ENCODE results near the gene FGD6. TPM values are rescaled to one million over a fixed set of nuclear protein-coding genes. Genes with fewer than 3 reads are reported as not detected.

FGD6 gene
- total RNA-seq, 2 donors from 2014 or later = 9.8 to 21.8 TPM

DNA sequence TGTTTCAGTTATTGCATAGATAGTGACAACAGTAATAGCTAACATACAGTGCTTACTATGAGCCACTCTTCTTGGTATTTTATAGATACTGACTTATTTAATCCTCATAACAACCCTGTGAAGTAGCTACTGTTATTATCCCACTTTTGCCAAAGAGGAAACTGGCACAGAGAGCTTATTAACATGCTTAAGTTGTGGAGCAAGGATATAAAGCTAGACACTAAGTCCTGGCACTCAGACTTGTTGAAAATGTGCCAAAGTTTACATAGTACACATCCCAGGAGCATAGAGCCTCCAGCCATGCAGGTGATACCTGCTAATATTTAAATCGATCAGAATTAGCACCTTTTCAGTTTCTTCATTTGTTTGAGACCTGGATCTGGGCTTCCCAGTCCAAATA is 42.1 kb upstream of the FGD6 start:
- Histone ChIP-seq H3K4me3 (no peak overlapping the region), H3K27ac (no peak overlapping the region), H3K9ac (ENCODE audit: low read depth in 2 of 2, low read length in 2 of 2) (no peak overlapping the region), H3K36me3 (no peaks in the 10 kb centered on the region), H3K27me3 (no peaks in the 10 kb centered on the region), H3K4me1 (no peaks in the 10 kb centered on the region), H3K9me3 (no peaks in the 10 kb centered on the region)
- no peak for DNase-seq
- intact Hi-C loops (cut with DNase I) = no loop called here
- TF ChIP-seq, protein P1, sequence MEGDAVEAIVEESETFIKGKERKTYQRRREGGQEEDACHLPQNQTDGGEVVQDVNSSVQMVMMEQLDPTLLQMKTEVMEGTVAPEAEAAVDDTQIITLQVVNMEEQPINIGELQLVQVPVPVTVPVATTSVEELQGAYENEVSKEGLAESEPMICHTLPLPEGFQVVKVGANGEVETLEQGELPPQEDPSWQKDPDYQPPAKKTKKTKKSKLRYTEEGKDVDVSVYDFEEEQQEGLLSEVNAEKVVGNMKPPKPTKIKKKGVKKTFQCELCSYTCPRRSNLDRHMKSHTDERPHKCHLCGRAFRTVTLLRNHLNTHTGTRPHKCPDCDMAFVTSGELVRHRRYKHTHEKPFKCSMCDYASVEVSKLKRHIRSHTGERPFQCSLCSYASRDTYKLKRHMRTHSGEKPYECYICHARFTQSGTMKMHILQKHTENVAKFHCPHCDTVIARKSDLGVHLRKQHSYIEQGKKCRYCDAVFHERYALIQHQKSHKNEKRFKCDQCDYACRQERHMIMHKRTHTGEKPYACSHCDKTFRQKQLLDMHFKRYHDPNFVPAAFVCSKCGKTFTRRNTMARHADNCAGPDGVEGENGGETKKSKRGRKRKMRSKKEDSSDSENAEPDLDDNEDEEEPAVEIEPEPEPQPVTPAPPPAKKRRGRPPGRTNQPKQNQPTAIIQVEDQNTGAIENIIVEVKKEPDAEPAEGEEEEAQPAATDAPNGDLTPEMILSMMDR (IDR thresholded peaks at IDR 0.05) = no peak

DNA sequence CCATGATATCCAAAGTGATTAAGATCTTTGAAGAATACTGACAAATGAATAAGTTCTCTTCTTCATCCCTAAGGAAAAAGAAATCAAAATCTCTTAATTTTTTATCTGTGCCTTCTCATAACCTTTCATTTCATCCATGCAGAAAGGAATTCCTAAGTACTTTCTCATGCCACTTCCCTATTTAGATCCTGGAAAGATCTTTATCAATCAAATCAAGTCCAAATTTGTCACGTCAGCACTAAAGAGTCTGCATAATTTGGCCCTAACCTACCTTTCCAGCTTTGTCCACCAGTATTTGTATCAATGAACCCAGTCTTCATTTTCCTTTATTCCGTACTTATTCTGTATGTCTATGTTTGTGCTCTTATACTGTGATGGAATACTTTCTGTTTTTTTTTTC is 41.5 kb upstream of the FGD6 start:
- Histone ChIP-seq H3K4me3 (no peak overlapping the region), H3K27me3 (no peaks in the 10 kb centered on the region), H3K36me3 (no peaks in the 10 kb centered on the region), H3K27ac (no peak overlapping the region), H3K9me3 (no peaks in the 10 kb centered on the region), H3K9ac (ENCODE audit: low read depth in 2 of 2, low read length in 2 of 2) (no peak overlapping the region), H3K4me1 (no peaks in the 10 kb centered on the region)
- no peak for DNase-seq
- intact Hi-C loops (cut with DNase I) = no loop called here
- TF ChIP-seq, protein P1 (IDR thresholded peaks at IDR 0.05) = no peak

DNA sequence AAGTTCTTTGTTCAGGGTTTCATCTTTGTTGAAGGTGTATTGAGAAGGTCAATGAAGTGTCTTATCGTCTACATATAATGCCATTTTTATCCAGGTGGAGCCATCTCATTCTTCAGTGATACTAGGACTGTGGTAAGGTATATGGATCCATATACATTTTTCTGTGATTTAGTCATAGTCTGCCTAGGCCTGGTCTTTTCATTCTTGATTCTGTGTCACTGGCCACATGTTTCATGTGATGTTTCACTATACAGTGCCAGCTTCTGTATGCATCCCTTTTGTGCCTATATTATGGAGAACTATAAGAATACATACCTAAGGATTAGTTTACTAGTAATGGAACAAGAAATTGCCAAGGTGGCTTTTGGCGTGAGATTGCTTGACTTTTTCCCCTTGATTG is 40.9 kb upstream of the FGD6 start:
- intact Hi-C loops (cut with DNase I) = no loop called here
- TF ChIP-seq, protein P1 (IDR thresholded peaks at IDR 0.05) = no peak
- no peaks in the 10 kb centered on the region for H3K36me3 ChIP-seq

DNA sequence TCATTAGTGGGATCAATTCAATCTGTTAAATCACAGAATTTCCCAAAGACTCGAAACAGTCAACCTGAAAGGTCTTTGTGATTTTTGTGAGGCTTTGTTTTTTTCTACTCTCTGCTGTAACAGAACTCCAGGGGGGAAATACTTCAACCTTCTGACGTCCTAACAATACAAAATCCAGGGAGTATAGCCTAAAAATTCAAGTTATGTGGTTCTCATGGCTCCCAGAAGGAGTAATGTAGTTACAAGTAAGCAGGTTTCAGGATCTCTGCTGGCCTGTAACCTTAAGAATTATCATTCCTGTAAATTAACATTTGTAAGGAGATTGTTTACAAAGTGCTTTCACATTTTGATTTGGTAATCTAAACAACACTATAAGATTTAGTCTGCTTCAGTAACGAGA is 40.3 kb upstream of the FGD6 start:
- no peak for DNase-seq
- TF ChIP-seq, protein P1 (IDR thresholded peaks at IDR 0.05) = no peak
- H3K9me3 ChIP-seq = no peaks in the 10 kb centered on the region
- no peak overlapping the region for H3K9ac ChIP-seq (ENCODE audit: low read depth in 2 of 2, low read length in 2 of 2)
- no peaks in the 10 kb centered on the region for H3K36me3 ChIP-seq
- no peak overlapping the region for H3K27ac ChIP-seq
- no peaks in the 10 kb centered on the region for H3K4me1 ChIP-seq
- no peak overlapping the region for H3K4me3 ChIP-seq
- intact Hi-C loops (cut with DNase I) = no loop called here
- no peaks in the 10 kb centered on the region for H3K27me3 ChIP-seq

More for the DNA sequence above, 40.9 kb upstream of the FGD6 start:
- H3K9ac ChIP-seq (ENCODE audit: low read depth in 2 of 2, low read length in 2 of 2) = no peak overlapping the region
- H3K27me3 ChIP-seq = no peaks in the 10 kb centered on the region
- H3K27ac ChIP-seq = no peak overlapping the region
- H3K4me1 ChIP-seq = no peaks in the 10 kb centered on the region
- H3K4me3 ChIP-seq = no peak overlapping the region
- no peak for DNase-seq
- H3K9me3 ChIP-seq = no peaks in the 10 kb centered on the region

DNA sequence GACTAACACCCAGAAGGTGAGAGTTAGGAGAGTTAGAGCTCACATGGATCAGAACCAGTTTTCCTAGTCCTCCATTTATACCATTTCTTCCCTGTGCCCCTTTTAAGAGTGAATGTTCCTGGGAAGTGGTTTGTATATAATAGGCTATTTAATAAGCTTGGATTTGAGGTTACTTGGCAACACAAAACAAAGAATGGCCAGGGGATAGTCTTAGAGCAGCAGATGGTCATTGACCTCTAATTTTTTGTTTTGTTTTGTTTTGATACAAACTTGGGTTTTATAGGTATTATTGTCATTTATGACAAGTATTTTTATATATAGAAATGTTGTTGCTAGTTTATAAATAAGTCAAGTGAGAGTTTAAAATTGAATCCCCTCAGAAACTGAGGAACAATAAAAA is 36.1 kb upstream of the FGD6 start:
- Histone ChIP-seq H3K9ac (ENCODE audit: low read depth in 2 of 2, low read length in 2 of 2) (no peak overlapping the region), H3K4me3 (no peak overlapping the region), H3K36me3 (no peaks in the 10 kb centered on the region), H3K27me3 (no peaks in the 10 kb centered on the region), H3K4me1 (peaks cover 2% of the 10 kb centered on the region), H3K9me3 (no peaks in the 10 kb centered on the region), H3K27ac (no peak overlapping the region)
- intact Hi-C loops (cut with DNase I) = no loop called here
- DNase-seq = no peak
- TF ChIP-seq, protein P1 (IDR thresholded peaks at IDR 0.05) = no peak
